H9 (cell line): ENCODE measurements around the gene ENTPD6. TPM values are rescaled to one million over a fixed set of nuclear protein-coding genes. Genes with fewer than 3 reads are reported as not detected.
A peak's percentile ranks its signal among the peaks of the same experiment; 100 is the strongest.

ENCODE experiments used
- DNase-seq: peaks from one replicate; pipeline ENCODE4 v3.0.0-alpha.2; 2017
- H2AFZ ChIP-seq: one replicate; pipeline ENCODE4 v1.6.1; 2013; ENCODE audit warnings: mild to moderate bottlenecking, low read length, control low read depth, moderate library complexity
- H2AK5ac ChIP-seq: 2 replicates; pipeline ENCODE4 v1.6.1; 2013; ENCODE audit warnings: low read length, control low read depth, mixed read lengths; ENCODE audit not compliant: insufficient read length
- H2BK120ac ChIP-seq: one replicate; pipeline ENCODE4 v1.6.1; 2013; ENCODE audit warnings: low read depth, mild to moderate bottlenecking, low read length, control low read depth, inconsistent platforms; ENCODE audit not compliant: poor library complexity, severe bottlenecking
- H2BK12ac ChIP-seq: 2 replicates; pipeline ENCODE4 v1.6.1; 2013; ENCODE audit warnings: low read length, control low read depth, mixed read lengths, low read depth; ENCODE audit not compliant: insufficient read length
- H2BK15ac ChIP-seq: 2 replicates; pipeline ENCODE4 v1.6.1; 2013; ENCODE audit warnings: low read depth, low read length, control low read depth
- H2BK20ac ChIP-seq: one replicate; pipeline ENCODE4 v1.6.1; 2013; ENCODE audit warnings: low read depth, mild to moderate bottlenecking, low read length, control low read depth, inconsistent platforms; ENCODE audit not compliant: poor library complexity, severe bottlenecking
- H2BK5ac ChIP-seq: 2 replicates; pipeline ENCODE4 v1.6.1; 2013; ENCODE audit warnings: low read length, control low read depth, mixed read lengths; ENCODE audit not compliant: insufficient read length
- H3K14ac ChIP-seq: 2 replicates; pipeline ENCODE4 v1.6.1; 2013; ENCODE audit warnings: low read length, control low read depth; ENCODE audit not compliant: insufficient read depth
- H3K18ac ChIP-seq: 2 replicates; pipeline ENCODE4 v1.6.1; 2013; ENCODE audit warnings: low read depth, mild to moderate bottlenecking, mixed read lengths, low read length, control low read depth; ENCODE audit not compliant: insufficient read length
- H3K23ac ChIP-seq: 2 replicates; pipeline ENCODE4 v1.6.1; 2013; ENCODE audit warnings: low read length, control low read depth, mixed read lengths, low read depth; ENCODE audit not compliant: insufficient read length
- H3K23me2 ChIP-seq: 2 replicates; pipeline ENCODE4 v1.6.1; 2013; ENCODE audit warnings: low read depth, mild to moderate bottlenecking, mixed read lengths, low read length, control low read depth; ENCODE audit not compliant: insufficient read length, poor library complexity, severe bottlenecking
- H3K27ac ChIP-seq: 2 replicates; pipeline ENCODE4 v1.5.1; 2013; ENCODE audit warnings: low read length, control low read depth, mixed read lengths, low read depth; ENCODE audit not compliant: insufficient read length
- H3K27me3 ChIP-seq: 2 replicates; pipeline ENCODE4 v1.6.1; 2013; ENCODE audit warnings: low read length, control low read depth, inconsistent platforms; ENCODE audit not compliant: insufficient read depth
- H3K4ac ChIP-seq: 2 replicates; pipeline ENCODE4 v1.6.1; 2013; ENCODE audit warnings: low read depth, mild to moderate bottlenecking, control low read depth, inconsistent platforms, low read length, moderate library complexity
- H3K4me1 ChIP-seq: 2 replicates; pipeline ENCODE4 v1.6.1; 2013; ENCODE audit warnings: low read length, control low read depth, inconsistent platforms; ENCODE audit not compliant: insufficient read depth
- H3K4me2 ChIP-seq: 2 replicates; pipeline ENCODE4 v1.6.1; 2013; ENCODE audit warnings: low read length, control low read depth, mixed read lengths; ENCODE audit not compliant: insufficient read length, insufficient read depth
- H3K56ac ChIP-seq: 2 replicates; pipeline ENCODE4 v1.6.1; 2013; ENCODE audit warnings: low read depth, mild to moderate bottlenecking, mixed read lengths, low read length, control low read depth; ENCODE audit not compliant: insufficient read length
- H3K79me1 ChIP-seq: 2 replicates; pipeline ENCODE4 v1.6.1; 2013; ENCODE audit warnings: low read depth, mild to moderate bottlenecking, moderate library complexity, low read length, control low read depth, inconsistent platforms; ENCODE audit not compliant: insufficient read depth, poor library complexity, severe bottlenecking
- H3K79me2 ChIP-seq: 2 replicates; pipeline ENCODE4 v1.6.1; 2013; ENCODE audit warnings: low read length, control low read depth, inconsistent platforms; ENCODE audit not compliant: insufficient read depth
- H3K9ac ChIP-seq: 2 replicates; pipeline ENCODE4 v1.6.1; 2013; ENCODE audit warnings: low read length, control low read depth, mixed read lengths; ENCODE audit not compliant: insufficient read length; ENCODE audit errors: extremely low read depth
- H3K9me3 ChIP-seq: one replicate; pipeline ENCODE4 v1.6.1; 2013; ENCODE audit warnings: low read depth, low read length, inconsistent platforms; ENCODE audit not compliant: control insufficient read depth
- H3T11ph ChIP-seq: one replicate; pipeline ENCODE4 v1.6.1; 2013; ENCODE audit warnings: mild to moderate bottlenecking, low read length, control low read depth, inconsistent platforms
- H4K20me1 ChIP-seq: one replicate; pipeline ENCODE4 v1.6.1; 2013; ENCODE audit not compliant: control insufficient read depth, insufficient read length, insufficient read depth
- H4K5ac ChIP-seq: 2 replicates; pipeline ENCODE4 v1.6.1; 2013; ENCODE audit warnings: low read depth, mild to moderate bottlenecking, mixed read lengths, low read length, control low read depth; ENCODE audit not compliant: insufficient read length
- H4K8ac ChIP-seq: replicated peaks from 2 replicates; pipeline ENCODE4 v1.6.1; 2013; ENCODE audit warnings: low read length, control low read depth, mixed read lengths, low read depth; ENCODE audit not compliant: insufficient read length
- H4K91ac ChIP-seq: 2 replicates; pipeline ENCODE4 v1.6.1; 2013; ENCODE audit warnings: low read depth, mild to moderate bottlenecking, moderate library complexity, mixed read lengths, low read length, control low read depth; ENCODE audit not compliant: insufficient read length
- H3K27ac Mint-ChIP-seq, 3 experiments: 2 replicates in 2 of 3; 3 replicates in 1 of 3; pipeline ENCODE4 v1.8.0; 2020 to 2021; ENCODE audit warnings: mixed read lengths in 3 of 3, mild to moderate bottlenecking in 1 of 3, moderate library complexity in 1 of 3
- H3K27me3 Mint-ChIP-seq: 2 replicates; pipeline ENCODE4 v1.8.0; 2021; ENCODE audit warnings: low read depth, mild to moderate bottlenecking, moderate library complexity, mixed read lengths
- H3K36me3 Mint-ChIP-seq, 3 experiments: 2 replicates in 2 of 3; 3 replicates in 1 of 3; pipeline ENCODE4 v1.8.0; 2020 to 2021; ENCODE audit warnings: low read depth in 3 of 3, mixed read lengths in 3 of 3; ENCODE audit not compliant: insufficient read depth in 1 of 3
- H3K4me1 Mint-ChIP-seq, 2 experiments: 2 replicates each; pipeline ENCODE4 v1.8.0; 2020; ENCODE audit warnings: mixed read lengths in 2 of 2
- H3K4me3 Mint-ChIP-seq, 2 experiments: 2 replicates in 1 of 2; 3 replicates in 1 of 2; pipeline ENCODE4 v1.8.0; 2020 to 2021; ENCODE audit warnings: mild to moderate bottlenecking in 2 of 2, mixed read lengths in 2 of 2, moderate library complexity in 1 of 2
- H3K9me3 Mint-ChIP-seq, 2 experiments: 2 replicates in 1 of 2; 3 replicates in 1 of 2; pipeline ENCODE4 v1.8.0; 2020; ENCODE audit warnings: mild to moderate bottlenecking in 2 of 2, mixed read lengths in 2 of 2, moderate library complexity in 1 of 2
- WGBS: extraction: QIAGEN DNeasy Blood & Tissue Kit; methylation state at CpG from one replicate; pipeline ENCODE4 v1.1.7; 2013; ENCODE audit warnings: missing lambda C conversion rate, low lambda C conversion rate, mixed read lengths; ENCODE audit not compliant: insufficient read length; ENCODE audit errors: extremely low coverage; 5-methylcytosine and 5-hydroxymethylcytosine counted together
- long read RNA-seq: library from polyadenylated mRNA; unstranded; transcript quantifications from one replicate; pipeline ENCODE4 v2.0.0, GENCODE V29; 2020
- total RNA-seq: library from RNA; stranded (reverse); gene quantifications from 2 replicates; pipeline ENCODE4 v1.2.1, GENCODE V29; 2021
- TF ChIP-seq, protein P1 (sequence below): fragments of 200-600 bp; sonication (generic); conservative IDR thresholded peaks from 3 replicates; pipeline ENCODE4 v1.8.0; 2021; ENCODE audit warnings: antibody characterized with exemption, mild to moderate bottlenecking

ENTPD6 gene
- total RNA-seq, result 51.4 and 57.4 TPM in 2 replicates
- long read RNA-seq, transcript ENTPD6-201 (14 exons, 2,708 nt), result major isoform, 67 of 504 reads
- long read RNA-seq, transcript ENTPD6-217 (4 exons, 2,588 nt), result minor isoform, 6 of 504 reads
- long read RNA-seq, transcript ENTPD6-203 (15 exons, 2,750 nt), result minor isoform, 64 of 504 reads
- long read RNA-seq, transcript ENTPD6-202 (15 exons, 2,766 nt), result minor isoform, 64 of 504 reads
- long read RNA-seq, partial matches to known transcripts, result 13 of 504 reads
- long read RNA-seq, other reads (novel, unspliced or antisense), result 283 of 504 reads

DNA sequence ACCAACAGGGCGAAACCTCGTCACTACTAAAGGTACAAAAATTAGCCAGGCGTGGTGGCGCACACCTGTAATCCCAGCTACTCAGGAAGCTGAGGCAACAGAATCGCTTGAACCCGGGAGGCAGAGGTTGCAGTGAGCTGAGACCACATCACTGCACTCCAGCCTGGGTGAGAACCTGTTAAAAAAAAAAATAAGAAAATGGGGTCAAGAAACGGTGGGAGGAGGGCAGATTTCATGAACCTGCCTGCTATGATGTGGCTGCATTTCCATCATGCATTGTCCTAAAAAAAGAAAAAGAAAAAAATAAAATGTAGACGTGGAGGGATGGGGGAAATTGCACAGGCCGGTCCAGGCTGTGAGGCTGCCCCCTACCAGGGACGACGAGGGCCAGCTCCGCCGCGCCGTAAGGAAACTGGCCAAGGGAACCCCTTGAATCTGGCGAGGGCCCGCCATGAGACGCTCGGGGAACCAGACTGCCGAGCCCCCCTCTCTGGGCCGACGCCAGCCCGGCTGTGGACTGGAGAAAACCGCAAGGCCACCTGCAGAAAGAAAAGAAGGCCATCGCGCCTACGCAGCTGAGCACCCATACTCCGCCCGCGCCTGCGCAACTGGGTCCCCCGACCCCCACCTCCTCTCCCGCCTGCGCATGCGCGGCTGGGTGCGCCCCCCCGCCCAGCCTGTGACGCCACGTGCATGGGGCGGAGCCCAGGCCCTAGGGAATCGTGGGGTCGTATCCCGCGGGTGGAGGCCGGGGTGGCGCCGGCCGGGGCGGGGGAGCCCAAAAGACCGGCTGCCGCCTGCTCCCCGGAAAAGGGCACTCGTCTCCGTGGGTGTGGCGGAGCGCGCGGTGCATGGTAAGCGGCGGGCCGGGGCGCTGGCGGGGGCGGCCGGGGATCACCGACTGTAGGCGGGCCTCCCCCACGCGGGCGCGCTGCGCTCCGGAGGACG lies at the start of gene ENTPD6:
ENTPD6 (plus strand) TSS at position 699 of the 948 bp plus-strand sequence. CDS start 10,825 bp downstream, outside the sequence.
- no peaks in the 10 kb centered on the region for H3K79me1 ChIP-seq
- H3K4ac ChIP-seq, result no peak within 1 kb of the TSS
- H4K8ac ChIP-seq, result no peak within 1 kb of the TSS
- WGBS, result no CpG with 5 or more reads among the region's 75 CpGs
- Mint-ChIP-seq H3K36me3 (peaks cover 0 to 2% (median 0%) of the 10 kb centered on the region in 3 experiments; a peak in 2 of 7 replicates), H3K4me3 (peak within 1 kb of the TSS; percentile 88 to 94), H3K4me1 (peaks cover 27% of the 10 kb centered on the region in 2 experiments), H3K9me3 (peaks cover 0 to 3% of the 10 kb centered on the region in 2 experiments; a peak in 1 of 5 replicates), H3K27me3 (peaks cover 11% of the 10 kb centered on the region), H3K27ac (peak within 1 kb of the TSS in 2 of 3 experiments; percentile 9 to 90; a peak in 2 of 7 replicates)
- peak within 1 kb of the TSS; percentile 25 for H3K9ac ChIP-seq
- H3K18ac ChIP-seq, result no peak within 1 kb of the TSS
- H3K14ac ChIP-seq, result peak within 1 kb of the TSS; percentile 73; the same call in 1 of the 2 replicates
- no peak within 1 kb of the TSS for H3K56ac ChIP-seq
- H3K9me3 ChIP-seq, result no peaks in the 10 kb centered on the region
- H2BK120ac ChIP-seq, result no peak within 1 kb of the TSS
- H3K4me1 ChIP-seq, result no peaks in the 10 kb centered on the region; the same call in 1 of the 2 replicates
- no peaks in the 10 kb centered on the region for H3K79me2 ChIP-seq
- H4K5ac ChIP-seq, result no peak within 1 kb of the TSS
- H2AFZ ChIP-seq, result no peak within 1 kb of the TSS
- H3K27ac ChIP-seq, result no peak within 1 kb of the TSS
- no peak within 1 kb of the TSS for H2BK20ac ChIP-seq
- H4K20me1 ChIP-seq, result no peaks in the 10 kb centered on the region
- H2BK5ac ChIP-seq, result no peak within 1 kb of the TSS
- no peaks in the 10 kb centered on the region for H3K27me3 ChIP-seq
- no peak within 1 kb of the TSS for H3T11ph ChIP-seq
- H2BK12ac ChIP-seq, result no peak within 1 kb of the TSS
- H3K23me2 ChIP-seq, result peaks cover 12% of the 10 kb centered on the region
- no peak within 1 kb of the TSS for H3K23ac ChIP-seq
- H4K91ac ChIP-seq, result no peak within 1 kb of the TSS
- TF ChIP-seq, protein P1, sequence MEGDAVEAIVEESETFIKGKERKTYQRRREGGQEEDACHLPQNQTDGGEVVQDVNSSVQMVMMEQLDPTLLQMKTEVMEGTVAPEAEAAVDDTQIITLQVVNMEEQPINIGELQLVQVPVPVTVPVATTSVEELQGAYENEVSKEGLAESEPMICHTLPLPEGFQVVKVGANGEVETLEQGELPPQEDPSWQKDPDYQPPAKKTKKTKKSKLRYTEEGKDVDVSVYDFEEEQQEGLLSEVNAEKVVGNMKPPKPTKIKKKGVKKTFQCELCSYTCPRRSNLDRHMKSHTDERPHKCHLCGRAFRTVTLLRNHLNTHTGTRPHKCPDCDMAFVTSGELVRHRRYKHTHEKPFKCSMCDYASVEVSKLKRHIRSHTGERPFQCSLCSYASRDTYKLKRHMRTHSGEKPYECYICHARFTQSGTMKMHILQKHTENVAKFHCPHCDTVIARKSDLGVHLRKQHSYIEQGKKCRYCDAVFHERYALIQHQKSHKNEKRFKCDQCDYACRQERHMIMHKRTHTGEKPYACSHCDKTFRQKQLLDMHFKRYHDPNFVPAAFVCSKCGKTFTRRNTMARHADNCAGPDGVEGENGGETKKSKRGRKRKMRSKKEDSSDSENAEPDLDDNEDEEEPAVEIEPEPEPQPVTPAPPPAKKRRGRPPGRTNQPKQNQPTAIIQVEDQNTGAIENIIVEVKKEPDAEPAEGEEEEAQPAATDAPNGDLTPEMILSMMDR, result no peak; the same call in 2 of the 3 replicates
- H2AK5ac ChIP-seq, result no peak within 1 kb of the TSS
- DNase-seq, result peak; percentile 85
- H3K4me2 ChIP-seq, result peak within 1 kb of the TSS; percentile 78
- no peak within 1 kb of the TSS for H2BK15ac ChIP-seq
